GM12864 (cell line): ENCODE measurements around the gene MAGI2.

ENCODE experiments used
- DNase-seq: peaks from one replicate; pipeline ENCODE4 v3.0.0-alpha.2; 2011; ENCODE audit warnings: low read depth
- H3K4me3 ChIP-seq: 2 replicates; pipeline ENCODE4 v1.5.1; 2011; ENCODE audit warnings: mild to moderate bottlenecking, low read depth, low read length, control low read depth
- TF ChIP-seq, protein P1 (sequence below): IDR thresholded peaks from 2 replicates; pipeline ENCODE4 v1.5.1; 2011; ENCODE audit warnings: low read depth, mild to moderate bottlenecking, moderate library complexity, low read length, control low read depth, inconsistent platforms; ENCODE audit errors: missing control alignments

MAGI2 gene

DNA sequence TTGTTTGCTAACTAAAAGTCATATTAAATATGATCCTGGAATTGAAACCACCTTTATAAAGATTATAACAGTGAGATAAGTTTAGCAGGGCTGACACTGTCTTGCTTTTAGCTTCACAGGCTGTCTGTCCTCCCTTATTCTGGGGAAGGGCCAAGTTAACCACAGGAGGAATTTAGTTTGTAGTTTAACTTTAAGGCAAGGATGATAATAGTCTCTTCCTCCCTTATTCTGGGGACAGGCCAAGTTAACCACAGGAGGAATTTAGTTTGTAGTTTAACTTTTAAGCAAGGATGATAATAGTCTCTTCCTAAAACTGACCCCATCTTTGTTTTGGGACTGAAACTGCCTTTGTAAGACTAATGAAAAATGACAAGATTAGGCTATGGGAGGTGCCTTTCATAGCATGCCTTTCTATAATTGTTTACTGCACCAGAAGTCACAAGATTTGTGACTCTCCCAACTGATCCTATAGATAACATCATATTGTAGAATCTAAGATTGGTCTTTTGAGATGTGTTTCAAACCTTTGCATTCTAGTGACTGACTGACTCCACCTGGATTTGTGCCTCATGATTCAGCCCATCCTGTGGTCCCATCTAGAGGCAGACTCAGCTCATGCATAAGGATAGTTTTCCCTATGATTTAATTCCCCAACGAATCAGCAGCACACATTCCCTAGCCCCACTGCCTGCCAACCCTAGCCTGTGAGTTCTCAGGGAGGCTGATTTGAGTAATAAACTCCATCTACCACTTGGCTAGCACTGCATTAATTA is 212.0 kb downstream of the MAGI2 start:
- no peak for DNase-seq
- TF ChIP-seq, protein P1, sequence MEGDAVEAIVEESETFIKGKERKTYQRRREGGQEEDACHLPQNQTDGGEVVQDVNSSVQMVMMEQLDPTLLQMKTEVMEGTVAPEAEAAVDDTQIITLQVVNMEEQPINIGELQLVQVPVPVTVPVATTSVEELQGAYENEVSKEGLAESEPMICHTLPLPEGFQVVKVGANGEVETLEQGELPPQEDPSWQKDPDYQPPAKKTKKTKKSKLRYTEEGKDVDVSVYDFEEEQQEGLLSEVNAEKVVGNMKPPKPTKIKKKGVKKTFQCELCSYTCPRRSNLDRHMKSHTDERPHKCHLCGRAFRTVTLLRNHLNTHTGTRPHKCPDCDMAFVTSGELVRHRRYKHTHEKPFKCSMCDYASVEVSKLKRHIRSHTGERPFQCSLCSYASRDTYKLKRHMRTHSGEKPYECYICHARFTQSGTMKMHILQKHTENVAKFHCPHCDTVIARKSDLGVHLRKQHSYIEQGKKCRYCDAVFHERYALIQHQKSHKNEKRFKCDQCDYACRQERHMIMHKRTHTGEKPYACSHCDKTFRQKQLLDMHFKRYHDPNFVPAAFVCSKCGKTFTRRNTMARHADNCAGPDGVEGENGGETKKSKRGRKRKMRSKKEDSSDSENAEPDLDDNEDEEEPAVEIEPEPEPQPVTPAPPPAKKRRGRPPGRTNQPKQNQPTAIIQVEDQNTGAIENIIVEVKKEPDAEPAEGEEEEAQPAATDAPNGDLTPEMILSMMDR = no peak
- H3K4me3 ChIP-seq = no peak overlapping the region

GRCh38 chr7:79240413-79240812 is 213.1 kb downstream of the MAGI2 start:
- H3K4me3 ChIP-seq = no peak overlapping the region
- TF ChIP-seq, protein P1 = no peak
- no peak for DNase-seq

DNA sequence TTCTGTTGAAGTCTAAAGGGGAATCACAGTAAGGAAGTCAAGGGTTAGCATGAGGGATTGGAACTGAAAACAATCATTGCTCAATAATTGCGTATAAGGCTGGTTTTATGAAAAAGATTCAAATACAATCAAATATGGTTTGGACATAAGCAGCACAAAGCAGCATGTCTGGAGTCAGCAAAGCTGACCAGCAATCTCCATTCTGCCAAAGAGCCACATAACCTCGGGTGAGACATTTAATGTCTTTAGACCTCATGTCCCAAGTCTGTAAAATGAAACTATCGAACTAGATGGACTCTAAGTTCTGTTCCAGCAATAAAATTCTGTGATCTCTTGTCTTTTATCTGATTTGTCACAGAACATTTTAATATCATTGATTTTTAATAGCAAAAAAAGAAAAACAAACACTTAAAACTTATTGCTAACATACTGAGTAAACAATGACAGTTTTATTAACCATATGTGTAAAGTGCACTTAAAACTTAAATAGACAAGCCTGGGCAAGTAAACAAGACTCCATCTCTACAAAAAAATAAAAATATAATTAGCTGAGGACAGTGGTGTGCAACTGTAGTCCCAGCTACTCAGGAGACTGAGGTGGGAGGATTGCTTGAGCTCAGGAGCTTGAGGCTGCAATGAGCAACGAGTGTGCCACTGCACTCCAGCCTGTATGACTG is 217.0 kb downstream of the MAGI2 start:
- TF ChIP-seq, protein P1 = no peak
- no peak overlapping the region for H3K4me3 ChIP-seq
- no peak for DNase-seq

DNA sequence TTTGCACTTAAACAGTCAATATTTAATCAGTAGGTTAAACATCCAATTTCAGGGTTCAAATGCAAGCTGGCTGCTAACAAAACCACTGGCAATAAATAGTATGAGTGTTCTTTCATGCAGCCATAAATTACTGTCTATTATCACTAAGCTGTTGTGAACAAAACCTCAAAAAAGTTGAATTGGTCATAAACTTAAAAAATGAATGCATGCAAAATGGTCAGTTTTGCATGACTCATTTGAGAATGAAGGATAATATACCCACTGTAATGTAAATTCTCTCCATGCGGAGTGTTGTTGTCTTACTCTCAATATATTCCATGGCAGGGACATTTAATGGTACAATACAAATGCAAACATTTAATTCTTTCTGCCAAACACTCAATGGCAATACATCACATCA is 226.4 kb downstream of the MAGI2 start:
- TF ChIP-seq, protein P1 = no peak
- no peak overlapping the region for H3K4me3 ChIP-seq
- DNase-seq = no peak

- H3K4me3 ChIP-seq = no peak overlapping the region
- TF ChIP-seq, protein P1 = no peak
- no peak for DNase-seq
Observed at GRCh38 chr7:79221211-79221610, 232.3 kb downstream of the MAGI2 start.

DNA sequence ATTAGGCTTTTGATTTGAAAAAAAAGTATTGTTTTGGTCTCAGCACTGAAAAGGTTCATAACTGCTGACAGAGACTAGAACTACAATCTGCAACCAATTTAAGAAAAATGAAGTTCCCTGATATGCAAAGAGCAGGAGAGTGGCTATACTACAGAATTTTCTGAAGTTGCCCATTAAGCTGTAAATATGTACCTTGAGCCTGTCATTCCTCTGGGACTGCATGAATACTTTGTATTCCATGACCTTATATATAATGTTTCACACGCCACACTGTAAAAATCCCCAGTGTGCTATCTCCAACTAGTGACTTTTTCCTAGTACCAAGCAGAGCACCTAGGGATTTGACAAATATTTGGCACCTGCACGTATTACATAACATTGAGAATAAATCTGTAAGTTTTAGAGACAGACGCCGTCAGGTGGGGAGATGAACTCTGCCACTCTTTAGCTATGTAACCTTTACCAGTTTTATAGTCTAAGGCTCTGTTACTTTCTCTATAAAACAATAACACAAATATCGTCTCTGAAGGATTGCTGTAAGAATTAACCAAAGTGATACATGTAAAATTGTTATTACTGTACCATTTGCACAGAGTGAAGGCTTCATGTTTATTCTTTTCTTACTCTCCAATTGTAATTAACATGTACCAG is 235.4 kb downstream of the MAGI2 start:
- H3K4me3 ChIP-seq = no peak overlapping the region
- TF ChIP-seq, protein P1 = no peak
- DNase-seq = no peak

DNA sequence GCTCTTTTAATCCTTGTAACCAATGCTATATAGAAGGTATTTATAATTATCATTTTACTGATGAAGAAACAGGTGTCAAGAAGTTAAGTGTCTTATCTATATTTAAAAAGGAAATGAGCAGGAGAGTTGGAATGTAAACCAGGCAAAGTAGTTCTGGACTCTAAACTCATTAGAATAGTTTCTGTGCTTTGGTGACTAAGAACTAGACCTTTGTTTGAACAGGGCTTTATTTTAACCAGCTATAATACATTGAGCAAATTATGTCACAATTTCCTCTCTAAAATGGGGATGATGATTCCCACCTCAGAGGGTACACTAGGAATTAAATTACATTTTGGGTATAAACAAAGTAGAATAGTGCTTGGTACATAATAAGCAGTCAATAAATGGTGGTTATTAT is 236.0 kb downstream of the MAGI2 start:
- DNase-seq = no peak
- TF ChIP-seq, protein P1 = no peak
- no peak overlapping the region for H3K4me3 ChIP-seq
